ENCODE results near the gene BFSP1. TPM values are rescaled to one million over a fixed set of nuclear protein-coding genes. Genes with fewer than 3 reads are reported as not detected.

BFSP1 gene
- total RNA-seq, 1 experiment from 2014 or later = 6.1 TPM

GRCh38 chr20:17491488-17491887 is 39.7 kb downstream of the BFSP1 start:
- intact Hi-C loops (cut with micrococcal nuclease; ENCODE audit: unreplicated experiment) = no loop called here
- BruUV-seq (replicated peaks) = no TSS peak
- H3K4me1 ChIP-seq (ENCODE audit: insufficient read depth, low read length, poor library complexity, severe bottlenecking) = no peaks in the 10 kb centered on the region
- H3K27me3 ChIP-seq (replicated peaks; ENCODE audit: insufficient read depth, low read depth, low read length, poor library complexity) = no peaks in the 10 kb centered on the region
- no peaks in the 10 kb centered on the region for H3K36me3 ChIP-seq (ENCODE audit: insufficient read depth, low read length, poor library complexity, severe bottlenecking)
- ChIA-PET CTCF (no interaction called here), POLR2A (ENCODE audit: low non-redundant PET) (no interaction called here)
- no peaks in the 10 kb centered on the region for H3K9me3 ChIP-seq (ENCODE audit: low read depth, low read length, poor library complexity, severe bottlenecking)
- DNase-seq (ENCODE audit: low spot score) = no peak
- no peak overlapping the region for H3K4me3 ChIP-seq (ENCODE audit: low read depth, low read length, poor library complexity, severe bottlenecking)
- no peak overlapping the region for H3K27ac ChIP-seq (ENCODE audit: low read depth, low read length, poor library complexity, severe bottlenecking)
- TF ChIP-seq, protein P1, sequence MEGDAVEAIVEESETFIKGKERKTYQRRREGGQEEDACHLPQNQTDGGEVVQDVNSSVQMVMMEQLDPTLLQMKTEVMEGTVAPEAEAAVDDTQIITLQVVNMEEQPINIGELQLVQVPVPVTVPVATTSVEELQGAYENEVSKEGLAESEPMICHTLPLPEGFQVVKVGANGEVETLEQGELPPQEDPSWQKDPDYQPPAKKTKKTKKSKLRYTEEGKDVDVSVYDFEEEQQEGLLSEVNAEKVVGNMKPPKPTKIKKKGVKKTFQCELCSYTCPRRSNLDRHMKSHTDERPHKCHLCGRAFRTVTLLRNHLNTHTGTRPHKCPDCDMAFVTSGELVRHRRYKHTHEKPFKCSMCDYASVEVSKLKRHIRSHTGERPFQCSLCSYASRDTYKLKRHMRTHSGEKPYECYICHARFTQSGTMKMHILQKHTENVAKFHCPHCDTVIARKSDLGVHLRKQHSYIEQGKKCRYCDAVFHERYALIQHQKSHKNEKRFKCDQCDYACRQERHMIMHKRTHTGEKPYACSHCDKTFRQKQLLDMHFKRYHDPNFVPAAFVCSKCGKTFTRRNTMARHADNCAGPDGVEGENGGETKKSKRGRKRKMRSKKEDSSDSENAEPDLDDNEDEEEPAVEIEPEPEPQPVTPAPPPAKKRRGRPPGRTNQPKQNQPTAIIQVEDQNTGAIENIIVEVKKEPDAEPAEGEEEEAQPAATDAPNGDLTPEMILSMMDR (conservative IDR thresholded peaks at IDR 0.05; ENCODE audit: low read depth, low read length) = no peak
- TF ChIP-seq EZH2 (IDR thresholded peaks at IDR 0.05; ENCODE audit: borderline replicate concordance, low read depth, low read length, poor library complexity, severe bottlenecking) = no peak

- H3K27me3 ChIP-seq (replicated peaks; ENCODE audit: insufficient read depth, low read depth, low read length, poor library complexity) = no peaks in the 10 kb centered on the region
These were observed 40.1 kb downstream of the BFSP1 start for GRCh38 chr20:17491041-17491440.

GRCh38 chr20:17490501-17490900 is 40.7 kb downstream of the BFSP1 start:
- Histone ChIP-seq H3K27me3 (replicated peaks; ENCODE audit: insufficient read depth, low read depth, low read length, poor library complexity) (no peaks in the 10 kb centered on the region), H3K9me3 (ENCODE audit: low read depth, low read length, poor library complexity, severe bottlenecking) (no peaks in the 10 kb centered on the region), H3K36me3 (ENCODE audit: insufficient read depth, low read length, poor library complexity, severe bottlenecking) (no peaks in the 10 kb centered on the region), H3K27ac (ENCODE audit: low read depth, low read length, poor library complexity, severe bottlenecking) (no peak overlapping the region), H3K4me3 (ENCODE audit: low read depth, low read length, poor library complexity, severe bottlenecking) (no peak overlapping the region), H3K4me1 (ENCODE audit: insufficient read depth, low read length, poor library complexity, severe bottlenecking) (no peaks in the 10 kb centered on the region)
- intact Hi-C loops (cut with micrococcal nuclease; ENCODE audit: unreplicated experiment) = no loop called here
- TF ChIP-seq EZH2 (IDR thresholded peaks at IDR 0.05; ENCODE audit: borderline replicate concordance, low read depth, low read length, poor library complexity, severe bottlenecking) = no peak
- TF ChIP-seq, protein P1 (conservative IDR thresholded peaks at IDR 0.05; ENCODE audit: low read depth, low read length) = no peak
- no TSS peak for BruUV-seq (replicated peaks)
- no peak for DNase-seq (ENCODE audit: low spot score)
- ChIA-PET POLR2A (ENCODE audit: low non-redundant PET) (no interaction called here), CTCF (no interaction called here)

More at GRCh38 chr20:17491041-17491440, 40.1 kb downstream of the BFSP1 start:
- no TSS peak for BruUV-seq (replicated peaks)
- Histone ChIP-seq H3K27ac (ENCODE audit: low read depth, low read length, poor library complexity, severe bottlenecking) (no peak overlapping the region), H3K9me3 (ENCODE audit: low read depth, low read length, poor library complexity, severe bottlenecking) (no peaks in the 10 kb centered on the region), H3K4me3 (ENCODE audit: low read depth, low read length, poor library complexity, severe bottlenecking) (no peak overlapping the region), H3K4me1 (ENCODE audit: insufficient read depth, low read length, poor library complexity, severe bottlenecking) (no peaks in the 10 kb centered on the region), H3K36me3 (ENCODE audit: insufficient read depth, low read length, poor library complexity, severe bottlenecking) (no peaks in the 10 kb centered on the region)
- intact Hi-C loops (cut with micrococcal nuclease; ENCODE audit: unreplicated experiment) = no loop called here
- TF ChIP-seq, protein P1 (conservative IDR thresholded peaks at IDR 0.05; ENCODE audit: low read depth, low read length) = no peak
- no peak for TF ChIP-seq EZH2 (IDR thresholded peaks at IDR 0.05; ENCODE audit: borderline replicate concordance, low read depth, low read length, poor library complexity, severe bottlenecking)
- DNase-seq (ENCODE audit: low spot score) = no peak
- POLR2A ChIA-PET (ENCODE audit: low non-redundant PET) = no interaction called here
- CTCF ChIA-PET = no interaction called here

All from A673 (cell line).